ENCODE results near the gene DLX6.

DLX6 gene

GRCh38 chr7:97039374-97040065, 34.2 kb downstream of the DLX6 start:
- H3K9me3 Mint-ChIP-seq, result no peaks in the 10 kb centered on the region
- H3K27me3 Mint-ChIP-seq (ENCODE audit: low read depth), result peaks cover 29% of the 10 kb centered on the region
- H3K4me1 Mint-ChIP-seq (ENCODE audit: low read depth), result no peaks in the 10 kb centered on the region
- DNase-seq (ENCODE audit: low spot score), result no peak
- no peaks in the 10 kb centered on the region for H3K36me3 Mint-ChIP-seq (ENCODE audit: low read depth)
- no peak overlapping the region for H3K27ac Mint-ChIP-seq
- no peak overlapping the region for H3K4me3 Mint-ChIP-seq

- Mint-ChIP-seq H3K27me3 (ENCODE audit: low read depth) (peaks cover 24% of the 10 kb centered on the region), H3K4me1 (ENCODE audit: low read depth) (no peaks in the 10 kb centered on the region), H3K27ac (no peak overlapping the region), H3K4me3 (no peak overlapping the region), H3K9me3 (no peaks in the 10 kb centered on the region), H3K36me3 (ENCODE audit: low read depth) (no peaks in the 10 kb centered on the region)
- no peak for DNase-seq (ENCODE audit: low spot score)
Measured at GRCh38 chr7:97043281-97043680, 37.9 kb downstream of the DLX6 start.
